HG02885 (cell line): ENCODE results near the gene FOXK2.

Experiments
- ATAC-seq: cut with Tn5 transposase; IDR thresholded peaks from one replicate; pipeline ENCODE4 v1.9.1; 2021; ENCODE audit warnings: mild to moderate bottlenecking; ENCODE audit not compliant: unreplicated experiment, poor library complexity

Gene FOXK2

DNA sequence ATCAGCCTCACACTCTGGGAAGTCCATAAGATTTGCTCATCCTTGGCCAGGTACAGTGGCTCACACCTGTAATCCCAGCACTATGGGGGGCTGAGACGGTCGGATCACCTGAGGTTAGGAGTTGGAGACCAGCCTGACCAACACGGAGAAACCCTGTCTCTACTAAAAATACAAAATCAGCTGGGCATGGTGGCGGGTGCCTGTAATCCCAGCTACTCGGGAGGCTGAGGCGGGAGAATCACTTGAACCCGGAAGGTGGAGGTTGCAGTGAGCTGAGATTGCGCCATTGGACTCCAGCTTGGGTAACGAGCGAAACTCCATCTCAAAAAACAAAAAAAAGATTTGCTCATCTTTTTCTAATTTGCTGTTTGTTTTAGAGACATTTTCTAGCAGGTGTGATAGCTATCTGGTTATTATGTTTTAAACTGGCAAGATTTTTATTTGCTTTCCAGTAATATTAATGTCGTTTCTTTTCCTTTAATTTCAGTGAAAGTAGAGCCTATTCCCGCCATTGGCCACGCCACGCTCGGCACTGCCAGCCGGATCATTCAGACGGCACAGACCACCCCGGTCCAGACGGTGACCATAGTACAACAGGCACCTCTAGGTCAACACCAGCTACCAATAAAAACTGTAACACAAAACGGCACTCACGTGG is 67.2 kb downstream of the FOXK2 start:
- no peak for ATAC-seq

DNA sequence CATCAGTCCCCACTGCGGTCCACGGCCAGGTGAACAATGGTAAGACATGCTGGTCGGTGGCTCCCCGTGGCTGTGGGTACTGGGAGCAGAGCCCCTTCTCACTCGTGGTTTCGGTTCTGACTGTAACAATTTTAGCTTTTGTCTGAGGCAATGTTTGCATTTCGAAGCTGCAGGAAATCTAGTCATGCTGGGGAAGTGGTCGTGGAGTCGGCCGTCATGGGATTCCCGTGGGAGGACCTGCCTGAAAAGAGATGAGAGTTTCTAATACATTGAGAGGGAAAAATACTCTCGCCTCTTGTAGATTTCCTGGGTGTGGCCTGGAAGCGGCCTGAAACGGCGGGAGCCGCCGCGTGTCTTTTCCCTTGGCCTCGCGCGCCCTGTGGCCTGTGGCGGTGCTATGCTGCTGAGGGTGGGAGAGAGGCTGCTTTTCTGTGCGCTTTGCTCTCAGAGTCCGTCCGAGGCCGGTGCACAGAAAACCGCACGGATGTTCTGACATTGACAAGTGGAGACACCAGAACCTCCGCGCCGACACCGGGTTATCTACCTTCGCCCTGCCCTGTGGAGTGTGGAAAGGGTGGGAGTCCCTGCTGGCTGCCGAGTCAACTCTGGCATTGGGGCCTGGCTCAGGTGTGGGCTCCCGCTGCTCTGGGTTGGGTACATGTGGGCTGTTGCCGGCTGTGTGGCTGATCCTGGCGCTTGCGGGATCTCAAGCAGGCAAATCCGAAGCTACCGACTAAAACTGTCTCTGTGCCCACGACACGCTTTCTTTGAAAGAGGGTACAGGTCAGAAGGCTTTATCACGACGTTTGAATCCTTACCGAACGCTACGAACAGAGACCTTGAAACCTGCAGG is 67.9 kb downstream of the FOXK2 start:
- no peak for ATAC-seq

DNA sequence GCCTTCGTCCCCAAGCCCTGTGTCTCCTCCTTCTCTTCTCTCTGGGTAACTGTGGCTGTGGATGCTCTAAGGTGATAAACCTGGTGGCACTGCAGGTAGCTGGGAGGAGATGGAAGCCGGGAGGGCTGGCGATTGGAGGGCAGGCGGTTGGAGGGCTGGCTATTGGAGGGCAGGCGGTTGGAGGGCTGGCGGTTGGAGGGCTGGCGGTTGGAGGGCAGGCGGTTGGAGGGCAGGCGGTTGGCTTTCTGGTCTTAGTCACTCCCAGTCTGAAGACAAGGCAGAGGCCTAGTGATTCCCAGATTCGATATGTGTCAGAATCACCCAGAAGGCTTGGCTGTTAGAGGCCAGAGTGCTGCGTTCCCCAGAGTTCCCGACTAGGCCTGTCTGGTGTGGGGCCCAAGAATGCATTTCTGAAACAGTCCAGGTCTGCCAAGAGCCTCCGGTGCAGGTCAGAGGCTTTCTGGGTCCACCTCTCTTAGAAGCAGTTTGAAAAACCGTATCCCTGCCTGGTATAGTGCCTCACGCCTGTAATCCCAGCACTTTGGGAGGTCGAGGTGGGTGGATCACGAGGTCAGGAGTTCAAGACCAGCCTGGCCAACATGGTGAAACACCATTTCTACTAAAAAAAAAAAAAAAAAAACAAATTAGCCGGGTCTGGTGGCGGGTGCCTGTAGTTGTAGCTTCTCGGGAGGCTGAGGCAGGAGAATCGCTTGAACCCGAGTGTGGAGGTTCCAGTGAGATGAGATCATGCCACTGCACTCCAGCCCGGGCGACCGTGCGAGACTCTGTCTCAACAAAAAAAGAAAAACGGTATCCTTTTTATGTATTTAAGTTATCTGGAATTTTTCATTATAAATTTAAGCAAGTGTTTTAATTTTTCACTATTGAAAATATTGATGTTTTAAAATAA is 69.0 kb downstream of the FOXK2 start:
- ATAC-seq, result no peak

DNA sequence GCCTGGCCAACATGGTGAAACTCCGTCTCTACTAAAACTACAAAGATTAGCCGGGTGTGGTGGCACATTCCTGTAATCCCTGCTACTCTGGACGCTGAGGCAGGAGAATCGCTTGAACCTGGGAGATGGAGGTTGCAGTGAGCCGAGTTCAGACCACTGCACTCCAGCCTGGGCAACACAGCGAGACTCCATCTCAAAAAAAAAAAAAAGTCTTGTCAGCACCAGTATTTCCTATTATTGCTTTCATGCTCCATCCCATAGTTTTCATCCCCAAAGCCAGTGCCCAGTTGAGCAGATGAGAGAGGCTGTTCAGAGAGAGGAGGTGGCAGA is 70.3 kb downstream of the FOXK2 start:
- no peak for ATAC-seq

DNA sequence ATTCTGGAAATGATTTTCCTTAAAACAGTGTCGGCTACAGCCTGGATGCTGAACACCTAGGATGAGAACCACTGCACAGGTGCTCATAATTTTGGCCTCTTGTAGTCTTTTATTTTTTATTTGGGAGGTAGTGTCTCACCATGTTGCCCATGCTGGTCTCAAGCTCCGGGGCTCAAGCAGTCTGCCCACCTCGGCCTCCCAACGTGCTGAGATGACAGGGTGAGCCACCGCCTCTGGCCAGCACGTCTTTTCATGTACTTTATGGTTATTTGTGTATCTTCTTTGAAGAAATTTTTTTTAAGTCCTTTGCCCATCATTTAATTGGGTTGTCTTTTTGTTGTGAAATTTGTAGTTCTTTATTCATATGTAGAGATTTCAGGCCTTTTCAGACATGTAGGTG is 70.7 kb downstream of the FOXK2 start:
- no peak for ATAC-seq

DNA sequence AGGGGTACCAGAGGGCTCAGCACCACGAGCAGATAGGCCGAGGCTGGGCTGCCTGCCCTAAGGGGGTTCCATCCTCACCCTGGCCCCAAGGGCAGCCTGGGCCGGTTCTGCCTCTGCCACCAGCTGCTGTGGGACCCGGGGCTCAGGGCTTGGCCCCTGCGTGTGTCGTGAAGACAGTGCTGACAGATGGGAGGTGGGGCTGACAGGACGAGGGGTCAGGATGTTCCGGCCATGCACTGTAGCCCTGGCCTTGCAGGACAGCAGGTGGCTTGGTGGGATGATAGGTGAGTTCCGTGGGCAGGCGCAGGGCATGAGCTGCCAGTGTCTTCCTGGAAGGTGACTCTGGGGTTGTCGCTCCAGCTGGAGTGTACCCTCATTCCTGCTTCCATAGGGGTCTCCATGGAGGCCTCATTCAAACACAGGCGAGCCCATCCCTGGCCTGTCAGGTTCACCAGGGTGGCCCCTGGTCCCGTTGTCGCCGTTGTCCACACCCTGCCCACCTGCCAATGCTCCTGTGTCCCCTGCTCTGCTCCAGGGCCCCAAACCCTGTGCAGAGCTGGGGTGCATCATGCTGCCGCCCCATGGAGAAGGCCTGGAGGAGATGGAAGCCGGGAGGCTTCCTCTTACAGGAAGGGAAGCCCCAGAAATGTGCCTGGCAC is 71.5 kb downstream of the FOXK2 start:
- ATAC-seq, result no peak

DNA sequence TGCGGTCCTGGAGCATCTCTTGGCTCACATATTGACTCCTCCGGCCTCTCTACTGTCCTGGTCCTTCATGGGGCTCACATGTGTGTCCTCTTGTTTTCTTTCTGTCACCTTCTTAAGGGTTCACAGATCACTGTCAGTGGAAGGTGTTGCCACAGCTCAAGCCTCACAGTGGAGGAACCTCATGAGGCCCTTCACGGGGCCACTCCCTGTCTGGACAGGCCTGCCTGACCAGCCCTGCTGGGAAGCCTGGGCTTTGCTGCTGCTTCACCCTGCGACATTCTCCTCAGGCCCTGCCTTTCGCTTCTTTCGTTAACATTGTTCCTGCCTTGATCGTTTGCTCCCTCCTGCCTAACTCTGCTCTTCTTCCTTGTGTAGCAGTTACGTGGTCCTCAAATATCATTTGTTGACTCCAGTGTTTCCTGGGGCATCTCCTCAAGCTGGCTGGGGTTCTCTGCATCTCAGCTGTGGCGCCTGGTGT is 72.8 kb downstream of the FOXK2 start:
- no peak for ATAC-seq

DNA sequence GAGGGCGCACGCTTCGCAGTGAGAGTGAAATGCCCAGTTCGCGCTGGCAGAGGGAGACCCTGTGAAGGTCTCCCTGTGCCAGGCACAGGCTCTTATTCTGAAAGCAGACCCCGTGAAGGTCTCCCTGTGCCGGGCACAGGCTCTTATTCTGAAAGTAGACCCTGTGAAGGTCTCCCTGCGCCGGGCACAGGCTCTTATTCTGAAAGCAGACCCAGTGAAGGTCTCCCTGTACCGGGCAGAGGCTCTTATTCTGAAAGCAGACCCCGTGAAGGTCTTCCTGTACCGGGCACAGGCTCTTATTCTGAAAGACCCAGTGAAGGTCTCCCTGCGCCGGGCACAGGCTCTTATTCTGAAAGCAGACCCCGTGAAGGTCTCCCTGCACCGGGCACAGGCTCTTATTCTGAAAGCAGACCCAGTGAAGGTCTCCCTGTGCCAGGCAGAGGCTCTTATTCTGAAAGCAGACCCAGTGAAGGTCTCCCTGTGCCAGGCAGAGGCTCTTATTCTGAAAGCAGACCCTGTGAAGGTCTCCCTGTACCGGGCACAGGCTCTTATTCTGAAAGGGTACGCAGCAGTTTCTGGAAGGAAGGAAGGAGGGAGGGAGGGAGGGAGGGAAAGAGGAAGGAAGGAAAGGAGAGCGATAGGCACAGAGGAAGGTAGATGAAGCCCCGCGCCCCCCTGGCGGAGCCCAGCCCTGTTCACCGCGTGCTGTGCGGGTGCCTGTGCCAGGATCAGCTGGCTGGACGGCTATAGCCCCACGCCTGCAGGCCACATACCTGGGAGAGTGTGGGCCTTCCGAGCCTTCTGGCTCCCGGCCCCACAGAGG is 73.4 kb downstream of the FOXK2 start:
- ATAC-seq, result no peak

DNA sequence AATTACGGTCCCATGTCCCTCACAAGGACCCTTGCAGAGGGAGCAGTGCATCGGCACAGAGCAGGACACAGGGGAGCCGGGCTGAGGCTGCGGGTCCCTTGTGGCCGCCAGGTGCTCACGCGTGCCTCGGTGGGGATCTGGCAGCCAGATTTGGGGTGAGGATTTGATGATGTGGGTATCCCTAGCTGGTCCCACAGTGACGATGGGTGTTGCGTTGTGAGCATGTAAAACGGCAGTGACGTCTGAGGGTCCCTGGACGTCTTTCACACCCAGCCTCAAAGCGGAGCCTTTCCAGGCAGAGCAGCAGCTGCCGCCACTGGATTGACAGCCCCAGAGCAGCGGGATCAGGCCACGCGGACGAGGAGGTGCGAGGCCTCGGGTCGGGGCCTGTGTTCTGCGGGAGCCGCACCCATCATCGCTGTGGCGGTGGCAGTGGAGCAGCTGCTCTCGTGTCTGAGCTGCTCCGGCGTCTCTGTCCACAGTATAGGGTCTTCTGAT is 74.1 kb downstream of the FOXK2 start:
- no peak for ATAC-seq

DNA sequence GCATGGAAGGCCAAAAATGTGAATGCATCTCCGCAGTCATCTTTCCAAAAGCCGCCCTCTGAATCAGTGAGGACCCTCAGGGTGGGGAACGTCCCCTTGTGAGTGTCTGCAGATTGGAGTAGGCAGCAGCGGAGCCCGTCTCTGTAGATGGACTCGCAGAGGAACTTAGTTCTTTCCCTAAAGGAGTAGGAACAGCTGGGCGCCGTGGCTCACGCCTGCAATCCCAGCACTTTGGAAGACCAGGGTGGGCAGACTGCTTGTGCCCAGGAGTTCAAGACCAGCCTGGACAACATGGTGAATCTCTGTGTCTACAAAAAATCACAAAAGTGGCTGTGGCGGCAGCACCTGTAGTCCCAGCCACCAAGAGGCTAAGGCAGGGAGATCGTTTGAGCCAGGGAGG is 75.0 kb downstream of the FOXK2 start:
- no peak for ATAC-seq

DNA sequence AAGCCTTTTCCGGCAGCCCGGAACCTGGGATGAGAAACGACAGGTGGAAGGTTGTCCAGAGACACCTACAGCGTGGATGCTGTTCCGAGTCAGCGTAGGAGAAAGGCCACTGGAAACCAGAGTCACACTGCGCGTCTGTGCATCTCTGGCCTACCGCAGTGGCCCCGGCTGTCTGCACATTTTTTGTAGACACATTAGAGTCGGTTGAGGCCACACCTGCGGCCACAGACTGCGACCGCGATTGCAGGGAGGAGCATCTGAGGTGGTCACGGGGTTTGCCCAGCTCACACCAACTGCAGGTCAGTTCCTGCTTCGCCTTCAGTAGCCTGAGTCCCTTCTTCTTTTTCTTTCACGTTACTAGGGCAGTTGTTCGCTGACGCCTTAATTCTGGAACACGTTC is 76.4 kb downstream of the FOXK2 start:
- ATAC-seq, result no peak

DNA sequence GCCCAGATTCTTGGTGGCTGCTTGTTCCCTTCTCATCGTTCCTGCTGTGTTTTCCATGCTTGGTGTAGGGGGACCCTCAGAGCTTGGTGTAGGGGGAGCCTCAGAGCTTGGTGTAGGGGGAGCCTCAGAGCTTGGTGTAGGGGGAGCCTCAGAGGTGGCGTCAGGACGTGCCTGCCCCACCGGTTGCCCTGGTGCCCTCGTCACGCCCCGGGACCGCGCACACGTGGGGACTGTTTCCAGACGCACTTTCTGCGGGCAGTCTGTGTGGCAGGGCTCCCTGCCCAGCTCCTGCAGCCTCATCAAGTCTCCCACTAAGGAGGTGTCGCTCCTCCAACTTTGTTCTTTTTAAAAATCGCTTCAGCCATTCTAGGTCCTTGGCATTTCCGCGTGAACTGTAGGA is 76.8 kb downstream of the FOXK2 start:
- no peak for ATAC-seq

DNA sequence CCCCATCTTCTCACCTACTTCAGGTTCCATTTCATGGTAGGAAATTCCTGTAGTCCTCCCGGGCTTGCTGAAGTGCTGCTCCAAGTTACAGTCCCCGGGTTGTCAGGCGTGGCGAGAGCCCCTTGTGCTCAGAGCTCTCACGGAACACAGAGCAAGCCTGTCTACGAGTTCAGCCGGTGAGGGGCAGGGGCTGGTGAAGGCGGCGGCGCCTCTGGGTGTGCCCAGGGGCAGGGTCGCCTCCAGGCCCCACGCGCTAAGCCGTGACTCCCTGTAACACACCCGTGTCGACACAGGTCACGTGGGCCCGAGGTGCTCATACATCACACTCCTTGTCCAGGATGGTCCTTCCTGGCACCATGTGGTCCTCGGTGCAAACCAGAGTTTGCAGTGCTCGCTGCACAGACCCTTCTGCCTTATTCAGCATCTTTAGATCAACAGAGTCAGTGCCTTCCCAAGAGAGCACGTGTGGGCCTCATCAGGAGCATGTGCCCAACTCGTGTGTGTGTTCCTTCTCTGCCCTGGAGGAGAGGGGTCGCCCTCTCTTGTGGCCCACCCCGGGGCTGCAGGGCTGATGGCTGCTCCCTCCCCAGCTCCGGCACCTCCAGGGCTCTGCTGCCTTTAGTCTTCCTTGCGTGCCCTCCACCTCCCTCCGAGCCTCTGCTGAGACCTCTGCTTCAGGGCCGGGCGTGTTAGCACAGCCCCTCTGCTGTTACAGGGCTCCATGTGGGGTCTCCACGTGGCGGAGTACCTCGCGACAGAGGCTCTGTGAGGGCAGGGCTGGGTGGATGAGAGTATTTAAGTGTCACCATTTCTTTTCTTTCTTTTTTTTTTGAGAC is 77.5 kb downstream of the FOXK2 start:
- ATAC-seq, result no peak

DNA sequence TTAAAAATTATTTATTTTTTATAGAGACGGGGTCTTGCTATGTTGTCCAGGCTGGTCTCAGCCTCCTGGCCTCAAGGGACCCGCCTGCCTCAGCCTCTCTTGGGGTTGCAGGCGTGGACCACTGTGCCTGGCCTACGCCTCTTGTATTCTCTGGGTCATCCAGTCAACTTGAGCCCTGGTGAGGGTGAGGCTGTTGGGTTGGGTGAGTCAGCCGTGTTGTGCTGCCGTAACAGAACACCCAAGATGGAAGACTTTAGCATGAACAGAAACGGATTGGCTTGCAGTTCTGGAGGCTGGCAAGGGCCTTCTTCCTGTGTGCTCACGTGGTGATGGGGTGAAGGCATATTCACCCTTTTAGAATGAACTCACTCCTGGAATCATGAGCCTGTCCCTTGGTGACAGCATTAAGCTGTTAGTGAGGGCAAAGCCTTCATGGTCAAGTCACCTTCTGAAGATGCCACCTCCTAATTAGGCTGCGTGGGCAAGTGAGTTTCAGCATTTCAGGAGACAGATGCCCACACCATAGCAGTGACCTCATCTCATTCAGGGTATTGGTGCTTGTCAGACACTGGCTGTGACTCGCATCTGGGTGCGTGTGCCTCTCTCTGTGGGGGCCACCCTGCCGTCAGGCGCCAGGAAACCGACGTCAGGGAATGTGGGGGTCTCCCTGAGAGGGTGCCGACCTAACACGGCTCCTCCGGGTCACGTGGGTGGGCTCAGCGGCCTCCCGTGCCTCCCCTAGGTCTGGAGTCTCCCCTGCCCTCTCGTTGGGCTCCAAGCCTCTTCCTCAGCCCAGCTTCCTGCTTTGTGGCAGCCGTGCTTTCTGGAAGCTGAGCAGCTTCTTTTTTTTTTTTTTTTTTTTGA is 79.0 kb downstream of the FOXK2 start:
- ATAC-seq, result no peak

DNA sequence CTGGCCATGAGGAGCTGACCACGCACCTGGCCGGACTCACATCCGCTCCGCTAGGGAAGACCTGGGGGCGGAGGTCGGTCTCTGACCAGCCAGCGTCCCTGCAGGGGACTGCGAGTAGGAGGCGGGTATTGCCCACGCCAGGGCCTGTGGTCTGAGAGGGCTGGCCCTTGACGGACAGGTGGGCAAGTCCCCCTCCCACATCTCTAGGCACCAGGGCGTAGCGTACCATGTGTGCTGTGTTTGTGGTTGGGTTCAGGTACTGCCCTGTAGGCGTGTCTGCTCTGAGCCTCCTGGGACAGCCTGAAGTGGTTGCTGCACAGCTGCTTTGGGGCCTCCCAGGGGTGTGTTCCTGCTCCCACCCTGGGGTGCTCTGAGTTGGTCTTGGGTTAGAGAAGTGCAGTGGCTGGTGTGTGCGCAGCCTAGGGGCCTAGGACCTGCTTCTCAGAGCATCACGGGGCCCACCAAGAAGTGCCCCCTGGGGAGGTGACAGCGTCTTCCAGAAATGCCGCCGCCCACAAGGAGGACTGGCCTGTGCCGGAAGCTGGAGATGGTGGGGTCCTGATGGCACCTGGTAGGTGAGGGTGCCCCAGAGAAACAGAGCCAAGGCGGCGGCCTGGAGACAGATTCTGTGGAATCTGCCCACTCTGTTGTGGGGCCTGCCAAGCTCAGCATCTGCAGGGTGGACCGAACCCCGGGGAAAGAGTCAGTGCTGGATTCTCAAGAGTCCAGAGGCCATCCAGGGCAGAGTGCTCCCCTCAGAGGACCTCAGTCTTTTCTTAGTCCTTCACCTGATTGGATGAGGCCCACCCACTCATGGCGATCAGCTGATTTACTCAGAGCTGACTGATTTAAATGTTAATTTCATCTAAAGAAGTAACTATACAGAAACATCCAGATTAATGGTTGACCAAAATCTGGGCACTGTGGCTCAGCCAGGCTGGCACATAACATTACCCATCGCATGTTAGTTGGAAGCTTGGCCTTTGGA is 80.4 kb downstream of the FOXK2 start:
- no peak for ATAC-seq

DNA sequence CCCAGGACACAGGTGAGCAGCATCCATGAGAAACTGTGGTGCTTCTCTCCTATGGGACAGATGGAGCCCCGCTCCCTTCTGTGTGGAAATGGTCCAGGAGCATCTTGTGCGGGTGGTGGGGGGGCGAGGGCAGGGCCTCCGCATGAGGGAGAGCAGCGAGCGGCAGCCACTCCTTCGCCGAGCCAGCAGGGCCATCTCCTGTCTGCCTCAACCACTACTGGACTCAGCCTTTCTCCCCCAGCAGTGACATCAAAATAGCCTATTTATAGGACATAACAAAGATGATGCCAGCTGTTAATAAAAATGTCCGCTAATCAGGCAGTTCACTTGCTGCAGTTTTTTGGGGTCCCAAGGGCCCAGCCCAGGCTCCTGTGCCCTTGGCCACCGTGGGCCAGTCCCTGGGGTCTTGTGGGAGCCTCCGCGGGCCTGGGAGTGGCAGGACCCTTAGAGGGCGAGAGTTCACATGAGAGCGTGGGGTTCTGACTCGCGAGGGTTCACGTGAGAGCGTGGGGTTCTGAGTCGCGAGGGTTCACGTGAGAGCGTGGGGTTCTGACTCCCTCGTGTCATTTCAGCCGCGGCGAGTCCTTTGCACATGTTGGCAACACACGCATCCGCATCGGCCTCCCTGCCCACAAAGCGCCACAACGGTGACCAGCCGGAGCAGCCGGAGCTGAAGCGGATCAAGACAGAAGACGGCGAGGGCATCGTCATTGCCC is 81.4 kb downstream of the FOXK2 start:
- no peak for ATAC-seq
